ENCODE results near the gene BMPR1A. TPM values are rescaled to one million over a fixed set of nuclear protein-coding genes. Genes with fewer than 3 reads are reported as not detected.

BMPR1A gene
- total and polyA plus RNA-seq, 2 experiments from 2014 or later: 16.5 to 41.7 TPM

DNA sequence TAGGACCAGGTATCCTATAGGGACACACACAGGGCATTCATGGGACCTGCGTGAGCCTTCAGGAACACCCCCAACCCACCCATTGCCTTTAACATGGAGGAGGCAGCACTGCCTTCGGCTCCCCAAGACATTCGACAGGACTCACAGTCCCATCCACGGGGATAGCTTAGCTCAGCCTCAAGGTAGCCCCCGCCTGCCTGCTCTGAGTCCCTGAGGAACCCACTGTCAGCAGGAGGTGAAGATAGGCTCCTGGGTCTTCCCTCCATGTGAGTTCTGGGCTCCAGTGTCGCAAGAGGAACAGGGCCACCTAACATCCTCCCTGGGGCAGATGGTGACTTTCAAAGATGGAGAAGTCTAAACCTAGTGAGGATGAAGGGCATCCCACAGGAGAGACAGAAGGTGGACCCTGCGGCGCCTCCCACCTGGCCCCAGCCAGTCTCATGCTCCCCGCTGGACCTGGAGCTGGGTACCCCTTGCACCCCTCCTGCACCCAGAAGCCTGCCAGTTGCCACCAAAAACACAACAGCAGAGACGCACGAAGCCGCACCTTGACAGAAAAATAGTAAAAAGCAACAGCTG, 207.0 kb downstream of the BMPR1A start:
- no peaks in the 10 kb centered on the region for H4K20me1 ChIP-seq (ENCODE audit: insufficient read depth)
- in situ Hi-C loops (cut with MboI): no loop called here

GRCh38 chr10:86964061-86964846, 207.8 kb downstream of the BMPR1A start:
- H3K4me1 ChIP-seq (ENCODE audit: insufficient read depth): peaks cover 26% of the 10 kb centered on the region
- H3K4me2 ChIP-seq (ENCODE audit: unreplicated experiment): no peak overlapping the region
- H3K27ac ChIP-seq: no peak overlapping the region
- H2AFZ ChIP-seq: no peak overlapping the region
- no peaks in the 10 kb centered on the region for H3K27me3 ChIP-seq (replicated peaks; ENCODE audit: insufficient read depth)
- no peaks in the 10 kb centered on the region for H3K36me3 ChIP-seq (ENCODE audit: low read depth)
- no peak overlapping the region for H3K9ac ChIP-seq
- in situ Hi-C loops (cut with MboI): no loop called here
- TF ChIP-seq EZH2phosphoT487 (IDR thresholded peaks at IDR 0.05; ENCODE audit: insufficient read depth, low read depth) (no peak), EZH2 (IDR thresholded peaks at IDR 0.05; ENCODE audit: insufficient read depth, poor library complexity, severe bottlenecking) (no peak)
- 82 to 83% methylated on average over 13 of the region's 13 CpGs for WGBS, 2 experiments (ENCODE audit: low coverage in 1 of 2, low lambda C conversion rate in 2 of 2, missing lambda C conversion rate in 2 of 2)
- peaks cover 4% of the 10 kb centered on the region for H3F3A ChIP-seq (ENCODE audit: insufficient read depth)
- no peaks in the 10 kb centered on the region for H4K20me1 ChIP-seq (ENCODE audit: insufficient read depth)
- no peaks in the 10 kb centered on the region for H3K9me2 ChIP-seq (ENCODE audit: insufficient read depth)
- H3K9me3 ChIP-seq (ENCODE audit: low read depth): no peaks in the 10 kb centered on the region
- H3K4me3 ChIP-seq: no peak overlapping the region
- peaks cover 18% of the 10 kb centered on the region for H3K79me2 ChIP-seq (ENCODE audit: insufficient read depth)
- DNase-seq: no peak

More for the DNA sequence above, 207.0 kb downstream of the BMPR1A start:
- no peaks in the 10 kb centered on the region for H3K27me3 ChIP-seq (replicated peaks; ENCODE audit: insufficient read depth)
- no peaks in the 10 kb centered on the region for H3K9me2 ChIP-seq (ENCODE audit: insufficient read depth)
- H3K36me3 ChIP-seq (ENCODE audit: low read depth): no peaks in the 10 kb centered on the region
- peaks cover 13% of the 10 kb centered on the region for H3K79me2 ChIP-seq (ENCODE audit: insufficient read depth)
- DNase-seq: no peak
- H3F3A ChIP-seq (ENCODE audit: insufficient read depth): no peaks in the 10 kb centered on the region
- H3K4me2 ChIP-seq (ENCODE audit: unreplicated experiment): no peak overlapping the region
- H2AFZ ChIP-seq: no peak overlapping the region
- no peaks in the 10 kb centered on the region for H3K9me3 ChIP-seq (ENCODE audit: low read depth)
- no peak overlapping the region for H3K27ac ChIP-seq
- H3K9ac ChIP-seq: no peak overlapping the region
- 93 to 98% methylated on average over 11 to 12 of the region's 12 CpGs for WGBS, 2 experiments (ENCODE audit: low coverage in 1 of 2, low lambda C conversion rate in 2 of 2, missing lambda C conversion rate in 2 of 2)
- TF ChIP-seq EZH2 (IDR thresholded peaks at IDR 0.05; ENCODE audit: insufficient read depth, poor library complexity, severe bottlenecking) (no peak), EZH2phosphoT487 (IDR thresholded peaks at IDR 0.05; ENCODE audit: insufficient read depth, low read depth) (no peak)
- H3K4me1 ChIP-seq (ENCODE audit: insufficient read depth): peaks cover 29% of the 10 kb centered on the region
- no peak overlapping the region for H3K4me3 ChIP-seq

DNA sequence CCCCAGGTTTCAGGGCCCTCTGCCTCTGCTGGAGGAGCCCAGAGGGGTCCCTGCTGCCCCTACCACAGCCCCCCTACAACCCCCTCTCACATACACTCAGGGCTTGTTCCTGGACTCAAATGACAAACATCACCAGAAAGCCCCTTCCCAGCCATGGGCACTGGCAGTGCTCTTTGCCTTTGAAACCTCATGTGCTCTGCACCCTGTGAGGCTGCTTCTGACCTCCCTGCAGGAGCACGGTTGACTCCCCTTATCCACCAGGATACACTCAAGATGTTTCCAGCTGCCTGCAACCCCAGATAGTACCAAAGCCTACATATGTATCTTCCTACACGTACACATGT, 208.4 kb downstream of the BMPR1A start:
- H3K27ac ChIP-seq: no peak overlapping the region
- H3K27me3 ChIP-seq (replicated peaks; ENCODE audit: insufficient read depth): no peaks in the 10 kb centered on the region
- peaks cover 8% of the 10 kb centered on the region for H3F3A ChIP-seq (ENCODE audit: insufficient read depth)
- no peaks in the 10 kb centered on the region for H3K9me2 ChIP-seq (ENCODE audit: insufficient read depth)
- H3K4me2 ChIP-seq (ENCODE audit: unreplicated experiment): no peak overlapping the region
- H3K9ac ChIP-seq: no peak overlapping the region
- no peaks in the 10 kb centered on the region for H3K9me3 ChIP-seq (ENCODE audit: low read depth)
- H2AFZ ChIP-seq: no peak overlapping the region
- no peak for TF ChIP-seq EZH2phosphoT487 (IDR thresholded peaks at IDR 0.05; ENCODE audit: insufficient read depth, low read depth)
- TF ChIP-seq EZH2 (IDR thresholded peaks at IDR 0.05; ENCODE audit: insufficient read depth, poor library complexity, severe bottlenecking): no peak
- H3K4me3 ChIP-seq: no peak overlapping the region
- in situ Hi-C loops (cut with MboI): no loop called here
- WGBS, 2 experiments (ENCODE audit: low coverage in 1 of 2, low lambda C conversion rate in 2 of 2, missing lambda C conversion rate in 2 of 2): 95 to 100% methylated on average over 2 of the region's 2 CpGs
- H3K36me3 ChIP-seq (ENCODE audit: low read depth): no peaks in the 10 kb centered on the region
- peaks cover 18% of the 10 kb centered on the region for H3K79me2 ChIP-seq (ENCODE audit: insufficient read depth)
- H4K20me1 ChIP-seq (ENCODE audit: insufficient read depth): no peaks in the 10 kb centered on the region
- H3K4me1 ChIP-seq (ENCODE audit: insufficient read depth): peaks cover 27% of the 10 kb centered on the region
- no peak for DNase-seq

DNA sequence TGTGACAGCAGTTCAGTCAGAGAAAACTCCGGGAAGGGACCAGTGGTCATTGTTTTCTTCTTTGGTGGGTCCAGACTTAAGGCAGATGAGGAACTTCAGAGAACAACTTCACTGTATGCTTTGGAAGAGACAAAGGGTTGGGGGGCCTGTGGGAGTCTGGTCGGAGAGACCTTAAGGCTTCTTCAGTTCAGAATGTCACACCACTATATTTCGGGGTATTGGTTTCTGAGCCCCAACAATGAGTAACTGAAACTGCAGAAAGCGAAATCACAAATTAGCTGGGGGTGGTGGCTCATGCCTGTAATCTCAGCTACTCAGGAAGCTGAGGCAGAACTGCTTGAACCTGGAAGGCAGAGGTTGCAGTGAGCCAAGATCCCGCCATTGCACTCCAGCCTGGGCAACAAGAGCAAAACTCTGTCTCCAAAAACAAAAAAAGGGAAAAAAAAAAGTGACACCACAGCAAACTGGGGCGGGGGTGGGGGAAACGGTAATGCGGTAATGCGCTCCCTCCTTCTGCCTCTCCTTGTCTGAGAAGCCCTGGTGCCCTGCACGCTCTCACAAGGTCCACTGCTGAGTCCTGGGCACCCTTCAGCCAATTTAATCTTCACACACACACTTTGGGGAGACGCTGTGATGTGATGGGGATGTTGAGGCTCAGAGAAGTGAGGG, 209.7 kb downstream of the BMPR1A start:
- TF ChIP-seq EZH2 (IDR thresholded peaks at IDR 0.05; ENCODE audit: insufficient read depth, poor library complexity, severe bottlenecking) (no peak), EZH2phosphoT487 (IDR thresholded peaks at IDR 0.05; ENCODE audit: insufficient read depth, low read depth) (no peak)
- no peaks in the 10 kb centered on the region for H4K20me1 ChIP-seq (ENCODE audit: insufficient read depth)
- in situ Hi-C loops (cut with MboI): no loop called here
- H3K79me2 ChIP-seq (ENCODE audit: insufficient read depth): peaks cover 18% of the 10 kb centered on the region
- no peaks in the 10 kb centered on the region for H3K9me2 ChIP-seq (ENCODE audit: insufficient read depth)
- peaks cover 18% of the 10 kb centered on the region for H3F3A ChIP-seq (ENCODE audit: insufficient read depth)
- no peaks in the 10 kb centered on the region for H3K9me3 ChIP-seq (ENCODE audit: low read depth)
- WGBS, 2 experiments (ENCODE audit: low coverage in 1 of 2, low lambda C conversion rate in 2 of 2, missing lambda C conversion rate in 2 of 2): 41 to 49% methylated on average over 11 of the region's 11 CpGs
- H3K4me3 ChIP-seq: no peak overlapping the region
- no peaks in the 10 kb centered on the region for H3K36me3 ChIP-seq (ENCODE audit: low read depth)
- peak overlapping the region; percentile 50 for H3K4me2 ChIP-seq (ENCODE audit: unreplicated experiment)
- DNase-seq: no peak
- H3K27ac ChIP-seq: peak overlapping the region; percentile 49
- H3K4me1 ChIP-seq (ENCODE audit: insufficient read depth): peaks cover 35% of the 10 kb centered on the region
- H3K9ac ChIP-seq: peak overlapping the region; percentile 52
- H3K27me3 ChIP-seq (replicated peaks; ENCODE audit: insufficient read depth): no peaks in the 10 kb centered on the region
- peak overlapping the region; percentile 79 for H2AFZ ChIP-seq

Data from GM23248 (cell line).